Hepatocyte (in vitro differentiated cells): ENCODE results near the gene MAMDC2. TPM values are rescaled to one million over a fixed set of nuclear protein-coding genes. Genes with fewer than 3 reads are reported as not detected.

Source experiments
- DNase-seq: peaks from one replicate; pipeline ENCODE4 v3.0.0-alpha.2; 2016; ENCODE audit warnings: low spot score
- H2AFZ ChIP-seq: fragments of 200-600 bp; sonication (generic); 2 replicates; pipeline ENCODE4 v1.6.0; 2016; ENCODE audit warnings: antibody characterized with exemption, mild to moderate bottlenecking
- H3K27ac ChIP-seq: fragments of 200-600 bp; sonication (generic); 2 replicates; pipeline ENCODE4 v1.5.1; 2016; ENCODE audit warnings: mild to moderate bottlenecking
- H3K27me3 ChIP-seq: fragments of 200-600 bp; sonication (generic); 2 replicates; pipeline ENCODE4 v1.6.1; 2016
- H3K36me3 ChIP-seq: fragments of 200-600 bp; sonication (generic); replicated peaks from 2 replicates; pipeline ENCODE4 v1.5.1; 2016; ENCODE audit warnings: low read depth; ENCODE audit not compliant: insufficient read depth
- H3K4me1 ChIP-seq: fragments of 200-600 bp; sonication (generic); 2 replicates; pipeline ENCODE4 v1.5.1; 2016; ENCODE audit warnings: mild to moderate bottlenecking, moderate library complexity; ENCODE audit not compliant: insufficient read depth
- H3K4me2 ChIP-seq: fragments of 200-600 bp; sonication (generic); 2 replicates; pipeline ENCODE4 v1.6.0; 2016
- H3K4me3 ChIP-seq: fragments of 200-600 bp; sonication (generic); 2 replicates; pipeline ENCODE4 v1.5.1; 2016; ENCODE audit warnings: mild to moderate bottlenecking
- H3K79me2 ChIP-seq: fragments of 200-600 bp; sonication (generic); 2 replicates; pipeline ENCODE4 v1.6.0; 2017; ENCODE audit warnings: mild to moderate bottlenecking
- H3K9me2 ChIP-seq: fragments of 200-600 bp; sonication (generic); replicated peaks from 2 replicates; pipeline ENCODE4 v1.6.0; 2017; ENCODE audit warnings: mild to moderate bottlenecking; ENCODE audit not compliant: insufficient read depth
- H3K9me3 ChIP-seq: fragments of 200-600 bp; sonication (generic); 2 replicates; pipeline ENCODE4 v1.5.1; 2016; ENCODE audit warnings: low read depth, mild to moderate bottlenecking
- H4K20me1 ChIP-seq: fragments of 200-600 bp; sonication (generic); 2 replicates; pipeline ENCODE4 v1.6.0; 2016; ENCODE audit warnings: mild to moderate bottlenecking; ENCODE audit not compliant: insufficient read depth, poor library complexity, severe bottlenecking
- CTCF ChIP-seq: fragments of 200-600 bp; sonication (generic); IDR thresholded peaks from 2 replicates; pipeline ENCODE4 v1.5.1; 2016; ENCODE audit warnings: antibody characterized with exemption, mild to moderate bottlenecking; ENCODE audit not compliant: poor library complexity
- EZH2 ChIP-seq: fragments of 200-600 bp; sonication (generic); IDR thresholded peaks from 2 replicates; pipeline ENCODE4 v1.6.1; 2016; ENCODE audit warnings: antibody characterized with exemption, mild to moderate bottlenecking, borderline replicate concordance
- EZH2phosphoT487 ChIP-seq: fragments of 200-600 bp; sonication (generic); IDR thresholded peaks from one replicate; pipeline ENCODE4 v1.6.1; 2018; ENCODE audit warnings: antibody characterized with exemption, mild to moderate bottlenecking, low read depth, moderate library complexity; ENCODE audit not compliant: unreplicated experiment, severe bottlenecking
- WGBS: methylation state at CpG from one replicate; pipeline ENCODE4 v1.1.6; 2016; ENCODE audit warnings: low lambda C conversion rate; ENCODE audit errors: missing lambda C conversion rate; 5-methylcytosine and 5-hydroxymethylcytosine counted together
- polyA plus RNA-seq: library from polyadenylated mRNA; unstranded; fragments of >200 nt; fragmentation: Nextera tagmentation; extraction: Ambion mirVana; gene quantifications from 2 replicates; pipeline ENCODE4 v1.2.1, GENCODE V29; 2016
- total RNA-seq: library from RNA; depleted of rRNA; stranded (reverse); fragments of >200 nt; gene quantifications from 2 replicates; pipeline ENCODE4 v1.2.3, GENCODE V29; 2014

MAMDC2 gene
- total RNA-seq (1.7 and 1.9 TPM in 2 replicates), polyA plus RNA-seq (0.65 and 1.1 TPM in 2 replicates)

GRCh38 chr9:70043689-70044489, at the start of gene MAMDC2:
Gene MAMDC2, plus strand, starts transcription at chr9:70043848. Its CDS starts 350 bp downstream, at chr9:70044198.
- H3K79me2 ChIP-seq: no peaks in the 10 kb centered on the region
- H3K4me2 ChIP-seq: peak within 1 kb of the TSS; percentile 87
- H3K4me1 ChIP-seq: no peaks in the 10 kb centered on the region
- TF ChIP-seq CTCF (no peak), EZH2 (peak; percentile 43), EZH2phosphoT487 (no peak)
- no peaks in the 10 kb centered on the region for H3K9me3 ChIP-seq
- H3K4me3 ChIP-seq: no peak within 1 kb of the TSS
- no peaks in the 10 kb centered on the region for H3K36me3 ChIP-seq
- H2AFZ ChIP-seq: peak within 1 kb of the TSS; percentile 42
- peak; percentile 58 for DNase-seq
- H3K27me3 ChIP-seq: peaks cover 27% of the 10 kb centered on the region
- WGBS: 3% methylated on average over 33 of the region's 55 CpGs
- no peaks in the 10 kb centered on the region for H3K9me2 ChIP-seq
- H4K20me1 ChIP-seq: no peaks in the 10 kb centered on the region
- no peak within 1 kb of the TSS for H3K27ac ChIP-seq

GRCh38 chr9:69995846-69996245, 47.8 kb upstream of the MAMDC2 start:
- H3K4me2 ChIP-seq: no peak overlapping the region
- H3K27me3 ChIP-seq: no peaks in the 10 kb centered on the region
- peak overlapping the region; percentile 25 for H3K27ac ChIP-seq
- no peaks in the 10 kb centered on the region for H3K9me2 ChIP-seq
- no peak for DNase-seq
- no peak for TF ChIP-seq EZH2
- TF ChIP-seq CTCF: no peak
- no peak for TF ChIP-seq EZH2phosphoT487
- no peaks in the 10 kb centered on the region for H4K20me1 ChIP-seq
- no peak overlapping the region for H2AFZ ChIP-seq
- no peak overlapping the region for H3K4me3 ChIP-seq
- H3K79me2 ChIP-seq: no peaks in the 10 kb centered on the region
- peaks cover 8% of the 10 kb centered on the region for H3K4me1 ChIP-seq
- H3K36me3 ChIP-seq: no peaks in the 10 kb centered on the region
- no peaks in the 10 kb centered on the region for H3K9me3 ChIP-seq
- 100% methylated on average over 1 of the region's 1 CpG for WGBS

GRCh38 chr9:69996967-69997366, 46.7 kb upstream of the MAMDC2 start:
- H3K27me3 ChIP-seq: no peaks in the 10 kb centered on the region
- DNase-seq: peak; percentile 41
- no peak for TF ChIP-seq EZH2
- TF ChIP-seq EZH2phosphoT487: no peak
- no peak for TF ChIP-seq CTCF
- H3K79me2 ChIP-seq: no peaks in the 10 kb centered on the region
- 53% methylated on average over 2 of the region's 2 CpGs for WGBS
- no peaks in the 10 kb centered on the region for H3K9me3 ChIP-seq
- no peaks in the 10 kb centered on the region for H4K20me1 ChIP-seq
- no peak overlapping the region for H2AFZ ChIP-seq
- no peak overlapping the region for H3K4me3 ChIP-seq
- peaks cover 8% of the 10 kb centered on the region for H3K4me1 ChIP-seq
- no peaks in the 10 kb centered on the region for H3K9me2 ChIP-seq
- peak overlapping the region; percentile 70 for H3K27ac ChIP-seq
- H3K36me3 ChIP-seq: no peaks in the 10 kb centered on the region
- peak overlapping the region; percentile 23 for H3K4me2 ChIP-seq
